ENCODE data around the gene MAEL. TPM values are rescaled to one million over a fixed set of nuclear protein-coding genes. Genes with fewer than 3 reads are reported as not detected.

MAEL gene
- total RNA-seq, 1 donor from 2014 or later: 0.33 TPM

DNA sequence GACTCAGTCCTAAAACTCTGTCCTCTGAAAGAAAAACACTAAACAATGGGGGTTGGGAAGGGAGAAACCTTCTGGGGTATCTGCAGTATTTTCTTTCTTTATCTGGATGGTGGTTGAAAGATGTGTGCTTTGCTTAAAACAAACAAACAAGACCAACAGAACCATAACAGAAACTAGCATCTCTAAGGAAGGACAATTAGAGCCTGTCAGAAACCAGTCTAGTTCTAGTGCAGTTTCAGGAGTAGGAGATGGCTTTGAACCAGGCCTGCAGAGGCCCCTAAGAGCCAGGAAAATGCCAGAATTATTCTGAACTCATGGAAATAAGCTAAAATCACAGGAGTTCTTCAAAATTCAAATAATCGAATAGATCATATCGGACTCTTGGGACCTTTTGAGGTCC, 32.2 kb upstream of the MAEL start:
- H3K36me3 ChIP-seq (ENCODE audit: control insufficient read depth, insufficient read depth, low read length): no peaks in the 10 kb centered on the region
- no peak for DNase-seq (ENCODE audit: low read depth)
- H3K27me3 ChIP-seq (ENCODE audit: control insufficient read depth, insufficient read depth, low read length): no peaks in the 10 kb centered on the region
- TF ChIP-seq, protein P1, sequence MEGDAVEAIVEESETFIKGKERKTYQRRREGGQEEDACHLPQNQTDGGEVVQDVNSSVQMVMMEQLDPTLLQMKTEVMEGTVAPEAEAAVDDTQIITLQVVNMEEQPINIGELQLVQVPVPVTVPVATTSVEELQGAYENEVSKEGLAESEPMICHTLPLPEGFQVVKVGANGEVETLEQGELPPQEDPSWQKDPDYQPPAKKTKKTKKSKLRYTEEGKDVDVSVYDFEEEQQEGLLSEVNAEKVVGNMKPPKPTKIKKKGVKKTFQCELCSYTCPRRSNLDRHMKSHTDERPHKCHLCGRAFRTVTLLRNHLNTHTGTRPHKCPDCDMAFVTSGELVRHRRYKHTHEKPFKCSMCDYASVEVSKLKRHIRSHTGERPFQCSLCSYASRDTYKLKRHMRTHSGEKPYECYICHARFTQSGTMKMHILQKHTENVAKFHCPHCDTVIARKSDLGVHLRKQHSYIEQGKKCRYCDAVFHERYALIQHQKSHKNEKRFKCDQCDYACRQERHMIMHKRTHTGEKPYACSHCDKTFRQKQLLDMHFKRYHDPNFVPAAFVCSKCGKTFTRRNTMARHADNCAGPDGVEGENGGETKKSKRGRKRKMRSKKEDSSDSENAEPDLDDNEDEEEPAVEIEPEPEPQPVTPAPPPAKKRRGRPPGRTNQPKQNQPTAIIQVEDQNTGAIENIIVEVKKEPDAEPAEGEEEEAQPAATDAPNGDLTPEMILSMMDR (IDR thresholded peaks at IDR 0.05; ENCODE audit: insufficient read depth, low read length, poor library complexity, severe bottlenecking): no peak
- no peak overlapping the region for H3K4me3 ChIP-seq (ENCODE audit: low read depth, low read length)

- H3K27me3 ChIP-seq (ENCODE audit: control insufficient read depth, insufficient read depth, low read length): no peaks in the 10 kb centered on the region
- no peaks in the 10 kb centered on the region for H3K36me3 ChIP-seq (ENCODE audit: control insufficient read depth, insufficient read depth, low read length)
- peak; percentile 43 for DNase-seq (ENCODE audit: low read depth)
- TF ChIP-seq, protein P1 (IDR thresholded peaks at IDR 0.05; ENCODE audit: insufficient read depth, low read length, poor library complexity, severe bottlenecking): no peak
- H3K4me3 ChIP-seq (ENCODE audit: low read depth, low read length): no peak overlapping the region
These were observed 28.1 kb upstream of the MAEL start for GRCh38 chr1:166960858-166961474.

DNA sequence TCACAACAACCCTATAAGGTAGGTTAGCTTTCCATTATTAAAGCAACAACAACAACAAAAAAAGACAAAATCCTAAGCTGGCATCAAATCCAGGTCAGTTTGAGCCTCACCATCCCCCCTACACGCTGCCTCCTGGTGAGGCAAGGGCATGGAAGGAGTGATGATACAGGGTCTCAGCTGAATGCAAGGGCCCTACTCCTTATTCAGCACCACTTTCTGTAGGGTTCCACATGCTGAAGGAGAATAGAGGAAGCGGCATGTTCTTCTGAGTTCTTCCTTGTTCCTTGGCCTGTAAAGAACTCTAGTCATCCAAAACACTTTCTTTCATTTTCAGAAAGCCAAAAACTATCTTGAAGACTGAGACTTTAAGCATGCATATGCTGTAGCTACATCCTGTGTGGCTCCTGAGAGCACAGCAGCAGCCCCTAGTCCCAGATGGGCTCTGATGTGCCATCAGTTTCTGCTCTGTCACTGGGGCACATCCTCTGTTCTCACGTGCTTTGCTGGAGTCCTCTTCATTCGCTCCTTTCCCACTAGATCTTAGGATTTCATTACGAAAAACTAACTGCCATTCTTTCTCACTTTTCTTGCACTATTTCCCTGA, 19.9 kb upstream of the MAEL start:
- DNase-seq (ENCODE audit: low read depth): no peak
- TF ChIP-seq, protein P1 (IDR thresholded peaks at IDR 0.05; ENCODE audit: insufficient read depth, low read length, poor library complexity, severe bottlenecking): no peak
- Histone ChIP-seq H3K4me3 (ENCODE audit: low read depth, low read length) (no peak overlapping the region), H3K27me3 (ENCODE audit: control insufficient read depth, insufficient read depth, low read length) (peaks cover 4% of the 10 kb centered on the region), H3K36me3 (ENCODE audit: control insufficient read depth, insufficient read depth, low read length) (no peaks in the 10 kb centered on the region)

- TF ChIP-seq, protein P1 (IDR thresholded peaks at IDR 0.05; ENCODE audit: insufficient read depth, low read length, poor library complexity, severe bottlenecking): no peak
- DNase-seq (ENCODE audit: low read depth): no peak
- no peak overlapping the region for H3K4me3 ChIP-seq (ENCODE audit: low read depth, low read length)
- peaks cover 7% of the 10 kb centered on the region for H3K27me3 ChIP-seq (ENCODE audit: control insufficient read depth, insufficient read depth, low read length)
- H3K36me3 ChIP-seq (ENCODE audit: control insufficient read depth, insufficient read depth, low read length): no peaks in the 10 kb centered on the region
These were observed 17.8 kb upstream of the MAEL start for GRCh38 chr1:166971252-166971651.

DNA sequence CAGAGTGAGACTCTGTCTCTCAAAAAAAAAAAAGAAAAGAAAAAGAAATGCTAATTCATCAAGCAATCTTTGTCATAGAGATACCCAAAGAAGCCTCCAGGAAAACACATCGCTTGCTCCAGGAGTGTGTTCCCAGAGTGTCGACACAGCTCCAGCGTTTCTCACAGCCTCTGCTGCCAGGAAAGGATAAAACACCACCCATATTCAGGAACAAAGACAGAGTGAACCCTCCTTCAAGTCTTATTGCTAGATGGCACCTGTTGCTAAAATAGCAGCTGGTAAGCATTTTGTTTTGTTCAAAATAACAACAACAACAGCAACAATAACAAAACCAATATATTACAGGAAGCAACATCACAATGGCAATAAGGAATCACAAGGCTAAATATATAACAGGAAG, 16.9 kb upstream of the MAEL start:
- no peak for DNase-seq (ENCODE audit: low read depth)
- TF ChIP-seq, protein P1 (IDR thresholded peaks at IDR 0.05; ENCODE audit: insufficient read depth, low read length, poor library complexity, severe bottlenecking): no peak
- Histone ChIP-seq H3K27me3 (ENCODE audit: control insufficient read depth, insufficient read depth, low read length) (peaks cover 7% of the 10 kb centered on the region), H3K36me3 (ENCODE audit: control insufficient read depth, insufficient read depth, low read length) (no peaks in the 10 kb centered on the region), H3K4me3 (ENCODE audit: low read depth, low read length) (no peak overlapping the region)

DNA sequence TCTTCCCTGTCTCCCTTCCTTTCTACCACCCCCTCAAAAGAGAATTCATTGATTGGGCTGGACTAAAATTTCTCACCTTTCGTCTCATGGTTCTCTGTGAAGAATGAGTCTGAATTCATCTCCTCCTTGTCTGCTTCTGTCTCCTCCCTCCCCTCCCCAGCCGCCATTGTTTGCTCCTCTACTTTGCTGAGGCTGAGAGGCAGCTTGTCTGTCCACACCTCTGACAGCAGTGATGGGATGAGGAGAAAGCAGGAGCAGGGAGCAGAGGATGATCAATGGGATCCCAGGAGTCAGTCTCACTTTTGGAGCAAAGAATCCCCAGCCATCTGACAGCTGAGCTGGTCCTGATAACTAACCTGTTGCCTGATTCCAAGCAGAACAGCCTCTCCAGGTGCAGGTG, 16.3 kb upstream of the MAEL start:
- Histone ChIP-seq H3K4me3 (ENCODE audit: low read depth, low read length) (no peak overlapping the region), H3K27me3 (ENCODE audit: control insufficient read depth, insufficient read depth, low read length) (peaks cover 7% of the 10 kb centered on the region), H3K36me3 (ENCODE audit: control insufficient read depth, insufficient read depth, low read length) (no peaks in the 10 kb centered on the region)
- DNase-seq (ENCODE audit: low read depth): no peak
- TF ChIP-seq, protein P1 (IDR thresholded peaks at IDR 0.05; ENCODE audit: insufficient read depth, low read length, poor library complexity, severe bottlenecking): no peak

Measured in kidney epithelial cell (primary cell).